Thyroid gland (tissue), 4 donors: ENCODE results near the gene SPDYC. TPM values are rescaled to one million over a fixed set of nuclear protein-coding genes. Genes with fewer than 3 reads are reported as not detected.

ENCODE experiments used
- DNase-seq, 2 donors: peaks; one replicate each; pipeline ENCODE4 v3.0.0-alpha.2; 2019
- H3K27ac ChIP-seq, 3 donors: fragments of 200-600 bp; sonication (generic); 1 replicate in 2 of 3; 2 replicates in 1 of 3; pipeline ENCODE4 v1.5.1; 2016 to 2019; ENCODE audit warnings: mild to moderate bottlenecking in 1 of 3, moderate library complexity in 1 of 3
- H3K27me3 ChIP-seq: fragments of 200-600 bp; sonication (generic); one replicate; pipeline ENCODE4 v1.5.1; 2019
- H3K36me3 ChIP-seq, 2 donors: fragments of 200-600 bp; sonication (generic); one replicate each; pipeline ENCODE4 v1.5.1; 2016 to 2019
- H3K4me1 ChIP-seq, 2 donors: fragments of 200-600 bp; sonication (generic); one replicate each; pipeline ENCODE4 v1.5.1; 2017 to 2019
- H3K4me3 ChIP-seq, 3 donors: fragments of 200-600 bp; sonication (generic); replicated peaks in 1 of 3; 1 replicate in 2 of 3; 2 replicates in 1 of 3; pipeline ENCODE4 v1.5.1; 2016; ENCODE audit warnings: mild to moderate bottlenecking in 1 of 3
- H3K9me3 ChIP-seq: fragments of 200-600 bp; sonication (generic); one replicate; pipeline ENCODE4 v1.5.1; 2017
- POLR2A ChIP-seq, 2 donors: fragments of 450-650 bp; IDR thresholded peaks; one replicate each; pipeline ENCODE4 v1.6.1; 2017; ENCODE audit warnings: antibody characterized with exemption in 2 of 2, mild to moderate bottlenecking in 2 of 2, moderate library complexity in 1 of 2
- whole genome bisulfite sequencing, 2 donors: methylation state at CpG; one replicate each; pipeline ENCODE4 v1.1.5; 2017; 5-methylcytosine and 5-hydroxymethylcytosine counted together
- intact Hi-C: fragments of 100-400 bp; cut with DNase I; formaldehyde crosslinking; loops from one replicate; pipeline ENCODE4 v1.15.1; 2023
- total RNA-seq, 4 donors: library from RNA; depleted of rRNA; stranded (reverse); fragments of >200 nt; gene quantifications; one replicate each; pipeline ENCODE4 v1.2.3, GENCODE V29; 2016
- TF ChIP-seq, protein P1 (sequence below), 6 experiments: fragments of 200-600 bp in 3 of 6; fragments of 450-650 bp in 3 of 6; sonication (generic) in 3 of 6; IDR thresholded peaks; one replicate each; pipeline ENCODE4 v1.5.1; 2016 to 2019; ENCODE audit warnings: antibody characterized with exemption in 6 of 6, mild to moderate bottlenecking in 2 of 6, inconsistent platforms in 1 of 6, moderate library complexity in 1 of 6

Gene SPDYC
- total RNA-seq, 4 donors from 2014 or later, result not detected

DNA sequence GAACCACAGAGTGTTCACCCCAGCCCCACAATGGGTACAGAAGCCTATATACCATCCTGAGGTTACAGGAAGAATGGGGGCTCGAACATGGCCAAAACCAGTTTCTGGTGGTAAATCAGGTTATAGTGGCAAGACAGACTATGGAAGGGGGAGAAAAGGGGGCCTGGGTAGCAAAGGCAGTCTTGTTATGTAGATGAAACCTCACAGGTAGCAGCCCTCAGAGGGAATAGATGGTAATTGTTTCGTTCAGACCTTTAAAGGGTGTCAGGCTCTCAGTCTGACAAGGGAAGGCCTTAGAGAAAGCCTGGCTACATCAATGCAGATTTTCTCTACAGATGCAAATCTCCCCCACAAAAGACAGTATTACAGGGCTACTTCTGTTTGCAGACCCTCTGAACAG is 15.1 kb downstream of the SPDYC start:
- intact Hi-C loops, result no loop called here
- DNase-seq, result no peak
- H3K4me1 ChIP-seq, result peaks cover 30 to 39% of the 10 kb centered on the region in 2 donors
- 77 to 96% methylated on average over 2 of the region's 2 CpGs for WGBS, 2 donors
- no peak overlapping the region for H3K4me3 ChIP-seq
- H3K27me3 ChIP-seq, result no peaks in the 10 kb centered on the region
- H3K36me3 ChIP-seq, result peaks cover 37 to 43% of the 10 kb centered on the region in 2 donors
- TF ChIP-seq, protein P1, sequence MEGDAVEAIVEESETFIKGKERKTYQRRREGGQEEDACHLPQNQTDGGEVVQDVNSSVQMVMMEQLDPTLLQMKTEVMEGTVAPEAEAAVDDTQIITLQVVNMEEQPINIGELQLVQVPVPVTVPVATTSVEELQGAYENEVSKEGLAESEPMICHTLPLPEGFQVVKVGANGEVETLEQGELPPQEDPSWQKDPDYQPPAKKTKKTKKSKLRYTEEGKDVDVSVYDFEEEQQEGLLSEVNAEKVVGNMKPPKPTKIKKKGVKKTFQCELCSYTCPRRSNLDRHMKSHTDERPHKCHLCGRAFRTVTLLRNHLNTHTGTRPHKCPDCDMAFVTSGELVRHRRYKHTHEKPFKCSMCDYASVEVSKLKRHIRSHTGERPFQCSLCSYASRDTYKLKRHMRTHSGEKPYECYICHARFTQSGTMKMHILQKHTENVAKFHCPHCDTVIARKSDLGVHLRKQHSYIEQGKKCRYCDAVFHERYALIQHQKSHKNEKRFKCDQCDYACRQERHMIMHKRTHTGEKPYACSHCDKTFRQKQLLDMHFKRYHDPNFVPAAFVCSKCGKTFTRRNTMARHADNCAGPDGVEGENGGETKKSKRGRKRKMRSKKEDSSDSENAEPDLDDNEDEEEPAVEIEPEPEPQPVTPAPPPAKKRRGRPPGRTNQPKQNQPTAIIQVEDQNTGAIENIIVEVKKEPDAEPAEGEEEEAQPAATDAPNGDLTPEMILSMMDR (IDR thresholded peaks at IDR 0.05), result no peak
- no peak for TF ChIP-seq POLR2A (IDR thresholded peaks at IDR 0.05)
- H3K27ac ChIP-seq, result no peak overlapping the region
- no peaks in the 10 kb centered on the region for H3K9me3 ChIP-seq

DNA sequence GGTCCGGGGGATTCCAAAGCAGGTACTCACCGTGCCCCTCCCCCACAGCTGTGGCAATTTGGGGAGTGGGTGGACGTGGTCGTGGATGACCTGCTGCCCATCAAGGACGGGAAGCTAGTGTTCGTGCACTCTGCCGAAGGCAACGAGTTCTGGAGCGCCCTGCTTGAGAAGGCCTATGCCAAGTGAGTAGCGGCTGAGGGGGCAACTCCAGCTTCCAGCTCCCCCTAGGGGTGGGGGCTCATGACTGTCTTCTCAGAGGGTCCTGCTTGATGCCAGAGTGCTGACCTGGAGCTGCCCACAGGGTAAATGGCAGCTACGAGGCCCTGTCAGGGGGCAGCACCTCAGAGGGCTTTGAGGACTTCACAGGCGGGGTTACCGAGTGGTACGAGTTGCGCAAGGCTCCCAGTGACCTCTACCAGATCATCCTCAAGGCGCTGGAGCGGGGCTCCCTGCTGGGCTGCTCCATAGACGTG is 15.9 kb downstream of the SPDYC start:
- no peak for TF ChIP-seq POLR2A (IDR thresholded peaks at IDR 0.05)
- TF ChIP-seq, protein P1 (IDR thresholded peaks at IDR 0.05), result no peak
- H3K36me3 ChIP-seq, result peaks cover 37 to 47% of the 10 kb centered on the region in 2 donors
- H3K4me3 ChIP-seq, result no peak overlapping the region
- H3K4me1 ChIP-seq, result peaks cover 27 to 33% of the 10 kb centered on the region in 2 donors
- no peaks in the 10 kb centered on the region for H3K9me3 ChIP-seq
- no peaks in the 10 kb centered on the region for H3K27me3 ChIP-seq
- intact Hi-C loops, result no loop called here
- H3K27ac ChIP-seq, result no peak overlapping the region
- 88 to 90% methylated on average over 12 to 13 of the region's 18 CpGs for WGBS, 2 donors
- no peak for DNase-seq

DNA sequence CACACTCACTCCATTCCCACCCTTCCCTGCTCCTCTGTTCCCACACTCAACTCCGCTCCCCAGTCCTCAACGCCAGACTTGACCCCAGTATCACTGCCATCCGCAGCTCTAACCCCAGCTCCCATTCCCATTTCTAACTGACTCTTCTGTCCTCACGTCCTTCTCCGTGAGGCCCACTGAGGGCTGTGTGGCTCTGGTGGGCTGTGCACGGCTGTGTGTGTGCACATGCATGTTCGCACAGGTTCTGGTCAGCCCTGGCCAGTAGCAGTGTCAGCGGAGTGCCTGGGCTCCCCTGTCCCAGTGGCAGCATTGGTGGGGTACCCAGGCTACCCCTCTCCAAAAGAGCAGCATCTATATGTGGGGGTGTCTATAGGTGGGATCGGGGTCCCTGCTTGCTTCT is 16.7 kb downstream of the SPDYC start:
- WGBS, 2 donors, result 91 to 98% methylated on average over 9 of the region's 9 CpGs
- H3K4me3 ChIP-seq, result no peak overlapping the region
- H3K36me3 ChIP-seq, result peaks cover 41 to 47% of the 10 kb centered on the region in 2 donors
- intact Hi-C loops, result no loop called here
- no peak for TF ChIP-seq POLR2A (IDR thresholded peaks at IDR 0.05)
- TF ChIP-seq, protein P1 (IDR thresholded peaks at IDR 0.05), result no peak
- no peaks in the 10 kb centered on the region for H3K9me3 ChIP-seq
- H3K4me1 ChIP-seq, result peaks cover 27 to 32% of the 10 kb centered on the region in 2 donors
- DNase-seq, result no peak
- no peak overlapping the region for H3K27ac ChIP-seq
- no peaks in the 10 kb centered on the region for H3K27me3 ChIP-seq

DNA sequence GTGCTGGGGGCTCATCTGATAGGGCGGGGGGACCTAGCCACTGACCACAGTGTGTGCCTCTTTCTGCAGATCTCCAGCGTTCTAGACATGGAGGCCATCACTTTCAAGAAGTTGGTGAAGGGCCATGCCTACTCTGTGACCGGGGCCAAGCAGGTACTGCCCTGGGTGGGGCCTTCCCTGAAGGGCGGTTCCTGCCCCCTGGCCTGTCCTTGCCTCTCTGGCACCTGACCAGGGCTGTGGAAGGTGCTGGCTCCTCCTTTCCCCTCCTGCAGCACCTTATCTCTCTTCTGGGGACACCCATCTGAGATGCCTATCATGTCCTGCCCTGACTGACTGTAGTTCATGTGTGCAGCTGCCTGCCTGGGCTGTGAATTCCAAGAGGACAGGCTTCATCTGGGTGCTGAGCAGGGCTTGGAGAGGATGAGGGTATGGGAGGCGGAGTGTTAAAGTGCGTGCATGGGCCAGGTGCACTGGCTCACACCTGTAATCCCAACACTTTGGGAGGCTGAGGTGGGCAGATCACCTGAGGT is 17.2 kb downstream of the SPDYC start:
- Histone ChIP-seq H3K27me3 (no peaks in the 10 kb centered on the region), H3K4me1 (peaks cover 26 to 32% of the 10 kb centered on the region in 2 donors), H3K36me3 (peaks cover 46 to 47% of the 10 kb centered on the region in 2 donors), H3K9me3 (no peaks in the 10 kb centered on the region), H3K4me3 (no peak overlapping the region), H3K27ac (no peak overlapping the region)
- DNase-seq, result no peak
- WGBS, 2 donors, result 93 to 95% methylated on average over 5 to 6 of the region's 6 CpGs
- intact Hi-C loops, result no loop called here
- no peak for TF ChIP-seq POLR2A (IDR thresholded peaks at IDR 0.05)

DNA sequence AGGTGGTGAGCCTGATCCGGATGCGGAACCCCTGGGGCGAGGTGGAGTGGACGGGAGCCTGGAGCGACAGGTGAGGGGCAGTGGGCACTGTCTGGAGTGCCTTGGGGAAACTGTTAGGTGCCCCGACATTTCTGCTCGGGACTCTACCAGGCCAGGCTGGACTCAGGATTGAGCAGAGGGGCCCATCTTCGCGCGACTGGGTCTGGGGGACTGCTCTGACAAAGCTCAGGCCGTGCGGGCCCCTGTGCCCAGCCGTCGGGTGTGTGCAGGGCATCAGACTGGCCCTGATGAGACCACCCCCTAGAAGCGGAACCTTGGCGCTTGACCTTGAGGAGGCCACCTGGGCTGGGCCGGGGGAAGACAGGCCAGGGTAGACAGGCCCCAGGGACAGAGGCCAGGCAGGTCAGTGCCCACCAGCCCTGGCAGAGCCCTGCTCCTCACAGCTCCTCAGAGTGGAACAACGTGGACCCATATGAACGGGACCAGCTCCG is 18.0 kb downstream of the SPDYC start:
- H3K36me3 ChIP-seq, result peaks cover 47% of the 10 kb centered on the region in 2 donors
- no peak overlapping the region for H3K4me3 ChIP-seq
- WGBS, 2 donors, result 90 to 95% methylated on average over 9 to 14 of the region's 20 CpGs
- H3K4me1 ChIP-seq, result peaks cover 18 to 24% of the 10 kb centered on the region in 2 donors
- no peaks in the 10 kb centered on the region for H3K27me3 ChIP-seq
- H3K27ac ChIP-seq, result no peak overlapping the region
- intact Hi-C loops, result no loop called here
- no peak for DNase-seq
- no peak for TF ChIP-seq POLR2A (IDR thresholded peaks at IDR 0.05)
- TF ChIP-seq, protein P1 (IDR thresholded peaks at IDR 0.05), result no peak
- no peaks in the 10 kb centered on the region for H3K9me3 ChIP-seq
